HG02970 (cell line): ENCODE measurements around the gene FRAS1.
"Not testable (repeated sequence)": the region's sequence is repeated elsewhere in the genome, so short reads cannot be mapped to it uniquely, and the experiment has no call there.

Experiments
- ATAC-seq: cut with Tn5 transposase; IDR thresholded peaks from one replicate; pipeline ENCODE4 v1.9.1; 2021; ENCODE audit warnings: mild to moderate bottlenecking, moderate library complexity, moderate number of reproducible peaks; ENCODE audit not compliant: unreplicated experiment, low FRiP score

The FRAS1 gene

DNA sequence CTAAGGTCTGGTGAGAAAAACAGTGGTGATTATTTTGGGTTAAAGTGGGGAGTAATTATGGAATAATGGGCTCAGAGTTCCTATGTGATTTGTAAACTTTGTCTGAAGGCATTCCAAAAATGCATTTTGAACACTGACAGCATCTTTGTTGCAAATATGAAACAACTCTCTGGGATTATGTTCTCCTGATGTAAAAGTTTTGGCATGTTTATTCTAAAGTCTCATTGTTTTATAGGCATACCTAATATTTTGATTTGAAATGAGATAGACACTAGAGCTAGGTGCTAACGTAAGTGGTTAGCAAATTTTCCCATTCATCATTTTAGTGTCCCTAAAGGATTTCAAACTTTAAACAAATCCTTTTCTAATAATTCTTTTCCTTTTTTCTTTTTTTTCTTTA, 353.6 kb downstream of the FRAS1 start:
- no peak for ATAC-seq

GRCh38 chr4:78414116-78414515, 357.0 kb downstream of the FRAS1 start:
- ATAC-seq: no peak

DNA sequence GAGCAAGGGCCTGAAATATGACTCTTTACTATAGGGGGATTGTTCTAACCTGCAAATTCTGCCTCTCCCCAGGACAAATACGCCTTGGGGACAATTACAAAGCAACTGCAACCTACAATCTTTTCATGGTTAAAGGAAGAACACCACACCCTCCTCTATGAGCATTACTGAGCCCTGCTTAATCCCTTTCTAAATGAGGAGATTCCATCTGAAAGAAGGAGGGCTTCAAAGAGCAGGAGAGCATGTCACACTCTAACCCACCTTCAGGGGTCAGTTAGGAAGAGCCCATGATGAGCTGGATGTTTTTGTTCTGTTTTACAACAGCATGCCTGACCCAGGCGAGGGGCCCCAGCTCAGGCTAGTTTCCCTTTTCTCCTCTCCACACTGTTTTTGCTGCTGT, 360.5 kb downstream of the FRAS1 start:
- no peak for ATAC-seq

GRCh38 chr4:78418406-78418805, 361.3 kb downstream of the FRAS1 start:
- no peak for ATAC-seq

DNA sequence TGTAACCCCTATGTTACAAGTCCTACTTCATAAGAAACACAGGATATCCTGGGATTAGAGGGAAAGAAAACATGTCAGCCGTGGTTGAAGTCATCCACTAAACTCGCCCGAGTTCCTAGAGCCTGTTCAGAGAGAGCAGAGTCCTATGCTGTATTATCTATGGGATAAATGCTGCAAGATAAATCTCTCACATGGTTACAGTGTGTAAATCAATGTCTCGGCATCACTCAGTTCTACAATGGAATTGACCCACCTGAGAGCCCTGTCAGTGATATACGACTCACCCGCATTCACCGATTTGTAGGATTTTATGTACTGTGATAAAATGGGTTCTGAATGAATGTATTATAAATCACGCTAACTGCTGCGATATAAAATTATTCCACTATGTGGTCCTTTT, 366.7 kb downstream of the FRAS1 start:
- no peak for ATAC-seq

DNA sequence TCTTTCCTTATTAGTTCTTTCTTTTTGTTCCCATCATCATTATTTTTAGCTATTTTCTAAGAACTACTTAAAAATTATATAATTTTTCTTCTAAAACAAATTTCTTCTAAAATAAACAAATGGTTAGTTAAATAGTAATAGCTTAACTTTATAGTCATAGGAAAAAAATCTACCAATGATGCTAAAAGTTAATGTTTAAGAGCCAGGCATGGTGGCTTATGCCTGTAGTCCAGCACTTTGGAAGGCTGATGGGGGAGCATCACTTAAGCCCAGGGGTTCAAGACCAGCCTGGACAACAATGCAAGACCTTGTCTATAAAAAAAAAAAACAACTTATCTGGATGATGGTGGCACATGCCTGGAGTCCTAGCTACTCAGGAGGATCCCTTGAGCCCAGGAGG, 367.3 kb downstream of the FRAS1 start:
- ATAC-seq: no peak

GRCh38 chr4:78426972-78427371, 369.8 kb downstream of the FRAS1 start:
- no peak for ATAC-seq

DNA sequence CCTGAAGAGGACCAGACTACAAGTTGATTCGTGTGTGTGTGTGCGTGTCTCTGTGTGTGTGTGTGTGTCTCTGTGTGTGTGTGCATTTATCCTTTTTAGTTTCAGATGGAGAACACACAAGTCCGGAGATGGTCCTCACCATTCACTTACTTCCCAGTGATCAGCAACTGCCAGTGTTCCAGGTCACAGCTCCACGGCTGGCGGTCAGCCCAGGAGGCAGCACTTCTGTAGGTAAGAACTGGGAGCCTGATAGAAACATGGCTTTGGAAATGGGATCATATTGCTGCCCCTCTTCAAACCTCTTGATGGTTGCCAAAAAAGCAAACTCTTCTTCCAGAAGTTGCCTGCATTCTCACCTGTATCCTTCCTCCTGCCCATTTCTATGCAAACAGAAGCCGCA, 371.9 kb downstream of the FRAS1 start:
- ATAC-seq: no peak

GRCh38 chr4:78432896-78433295, 375.8 kb downstream of the FRAS1 start:
- ATAC-seq: no peak

GRCh38 chr4:78437608-78438088, 380.5 kb downstream of the FRAS1 start:
- ATAC-seq: no peak

- no peak for ATAC-seq
Measured at GRCh38 chr4:78439328-78439727, 382.2 kb downstream of the FRAS1 start.

- ATAC-seq: no peak
Measured at GRCh38 chr4:78441756-78442155, 384.6 kb downstream of the FRAS1 start.

DNA sequence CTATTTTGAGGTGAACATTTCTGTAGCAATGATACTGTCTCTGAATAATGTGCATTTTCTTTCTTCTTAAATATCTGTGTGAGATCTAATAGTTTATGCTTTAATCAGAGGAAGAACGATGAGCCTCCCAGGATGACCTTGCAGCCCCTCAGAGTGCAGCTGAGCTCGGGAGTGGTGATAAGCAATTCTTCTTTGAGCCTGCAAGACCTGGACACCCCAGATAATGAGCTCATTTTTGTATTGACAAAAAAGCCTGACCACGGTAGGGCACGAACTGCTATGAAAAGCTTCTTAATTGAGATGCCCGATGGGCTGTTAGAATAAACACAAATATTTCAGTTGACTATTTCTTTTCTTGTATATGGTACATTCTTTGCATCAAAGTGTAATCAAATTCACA, 389.5 kb downstream of the FRAS1 start:
- ATAC-seq: no peak

- no peak for ATAC-seq
Measured at GRCh38 chr4:78451407-78451806, 394.3 kb downstream of the FRAS1 start.

DNA sequence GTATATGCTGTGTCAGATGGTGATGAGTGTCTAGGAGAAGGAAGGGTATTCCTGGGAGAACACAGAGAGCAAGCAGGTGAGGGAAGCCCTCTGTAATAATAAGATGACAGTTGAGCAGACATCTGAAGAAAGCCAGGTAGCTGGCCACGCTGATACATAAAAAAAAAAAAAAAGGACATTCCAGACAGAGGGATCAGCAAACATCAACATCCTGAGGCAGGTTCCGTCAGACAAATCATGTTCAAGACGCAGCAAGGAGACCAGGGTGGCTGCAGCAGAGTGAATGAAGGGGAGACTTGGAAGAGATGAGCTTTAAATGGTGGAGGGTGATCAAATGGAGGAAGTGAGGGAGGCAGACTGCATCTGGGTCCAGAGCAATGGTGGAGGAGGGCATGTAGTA, 396.9 kb downstream of the FRAS1 start:
- ATAC-seq: no peak

GRCh38 chr4:78457751-78458150, 400.6 kb downstream of the FRAS1 start:
- no peak for ATAC-seq

DNA sequence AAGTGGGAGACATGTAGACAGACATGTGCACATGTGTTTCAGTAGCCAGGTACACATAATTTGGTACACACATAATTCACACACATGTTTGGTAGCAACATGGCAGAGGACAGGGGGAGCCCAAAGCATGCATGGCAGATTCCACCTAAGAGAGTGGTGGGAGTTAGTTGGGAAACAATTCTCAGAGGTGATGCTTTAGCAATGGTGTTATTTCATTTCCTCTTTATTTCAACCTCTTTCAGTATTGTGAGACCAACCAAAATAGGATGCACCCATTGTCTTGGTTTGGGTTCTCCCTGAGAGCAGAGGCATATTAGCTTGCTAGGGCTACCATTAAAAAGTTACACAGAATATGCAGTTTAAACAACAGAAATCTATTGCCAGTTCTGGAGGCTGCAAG, 402.2 kb downstream of the FRAS1 start:
- ATAC-seq: no peak

DNA sequence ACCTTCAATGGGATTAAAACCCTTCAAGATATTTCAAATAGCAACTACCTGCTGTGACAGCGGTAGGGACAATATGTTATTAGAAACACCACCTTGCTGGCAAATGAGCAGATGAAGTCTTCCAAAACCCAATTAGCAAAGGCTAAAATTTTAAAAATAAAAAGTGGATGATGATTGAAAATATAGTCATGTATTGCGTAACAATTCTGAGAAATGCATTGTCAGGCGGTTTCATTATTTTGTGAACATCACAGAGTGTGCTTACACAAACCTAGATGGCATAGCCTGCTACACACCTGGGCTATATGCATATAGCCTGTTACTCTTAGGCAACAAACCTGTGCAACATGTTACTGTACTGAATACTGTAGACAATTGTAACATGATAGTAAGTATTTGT, 403.2 kb downstream of the FRAS1 start:
- no peak for ATAC-seq

DNA sequence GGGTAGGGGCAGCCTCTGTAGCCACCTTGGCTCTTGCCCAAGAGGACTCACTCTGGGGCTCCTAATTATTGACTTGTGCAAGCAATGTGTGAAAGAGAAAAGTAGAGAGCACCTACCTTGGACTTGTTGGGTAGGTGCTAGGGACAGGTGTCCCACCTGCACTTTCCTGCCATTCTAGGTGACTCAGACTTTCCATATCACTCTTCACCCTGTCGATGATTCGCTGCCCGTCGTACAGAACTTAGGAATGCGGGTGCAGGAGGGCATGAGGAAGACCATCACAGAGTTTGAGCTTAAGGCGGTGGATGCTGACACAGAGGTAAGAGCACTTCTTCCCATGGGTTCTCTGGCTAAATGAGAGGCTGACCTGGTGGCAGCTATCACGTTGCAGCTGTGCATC, 407.1 kb downstream of the FRAS1 start:
- no peak for ATAC-seq

GRCh38 chr4:78467223-78467622, 410.1 kb downstream of the FRAS1 start:
- not testable (repeated sequence) for ATAC-seq

DNA sequence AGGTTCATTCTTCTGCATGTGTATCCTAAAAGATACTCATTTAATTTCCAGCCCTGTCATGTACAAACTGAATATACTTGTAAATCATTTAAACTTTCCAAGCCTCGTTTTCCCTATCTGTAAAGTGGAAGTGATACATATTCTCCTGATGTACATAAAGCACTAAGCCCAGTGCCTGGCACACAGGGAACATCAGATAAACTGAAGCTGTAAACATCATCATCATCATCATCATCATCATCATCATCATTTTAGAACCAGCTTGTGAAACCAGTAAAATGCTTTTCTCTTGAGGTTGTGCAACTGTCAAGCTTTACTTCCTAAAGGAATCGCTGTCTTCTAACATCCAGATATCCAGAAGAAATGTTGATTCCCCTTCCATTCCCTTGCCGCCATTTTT, 411.1 kb downstream of the FRAS1 start:
- no peak for ATAC-seq

DNA sequence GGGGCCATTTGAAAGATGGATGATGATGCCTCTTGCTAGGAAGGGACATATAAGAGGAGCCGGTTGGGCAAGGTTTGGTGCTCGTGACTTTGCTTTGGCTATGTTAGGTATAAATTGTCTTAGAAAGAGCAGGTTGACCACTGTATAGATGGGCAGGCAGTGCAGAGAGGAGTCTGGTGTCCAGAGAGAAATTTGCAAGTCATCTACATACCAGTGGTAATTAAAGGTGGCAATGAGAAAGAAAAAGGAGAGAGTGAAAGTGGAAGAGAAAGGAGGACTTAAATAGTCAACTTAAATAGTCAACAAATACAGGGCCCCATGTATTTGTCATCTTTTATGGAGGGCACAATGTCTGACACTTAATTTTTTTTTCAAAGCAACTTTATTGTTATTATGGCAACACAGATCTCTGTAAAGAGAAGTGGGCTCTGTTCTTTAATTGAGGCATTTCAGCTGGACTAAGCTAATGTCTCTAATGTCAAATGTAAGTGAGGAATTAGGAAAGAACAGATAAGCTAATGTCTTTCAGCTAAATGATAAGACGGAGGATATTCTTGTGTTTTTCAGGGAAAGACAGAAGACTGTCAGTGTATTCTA, 419.1 kb downstream of the FRAS1 start:
- no peak for ATAC-seq

DNA sequence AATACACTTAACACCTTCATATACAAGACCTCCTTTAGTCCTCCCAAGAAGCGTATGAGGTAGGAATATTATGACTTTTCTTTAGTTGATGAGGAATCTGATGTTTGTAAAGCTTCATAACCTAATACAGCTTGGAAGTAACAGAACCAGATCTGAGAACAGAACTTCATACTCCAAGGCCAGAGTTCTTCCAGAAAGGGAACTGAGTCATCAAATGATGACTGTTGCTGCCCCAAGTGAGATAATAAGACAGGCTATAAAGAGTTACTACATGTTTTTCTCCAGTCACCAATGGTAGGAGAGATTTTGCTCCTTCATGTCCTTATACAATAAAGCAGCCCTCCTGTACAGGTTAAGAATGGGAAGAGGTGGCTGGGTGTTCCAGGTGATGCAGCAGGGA, 420.2 kb downstream of the FRAS1 start:
- no peak for ATAC-seq
